GM12878 (cell line): ENCODE data around the gene ZNF672. TPM values are rescaled to one million over a fixed set of nuclear protein-coding genes. Genes with fewer than 3 reads are reported as not detected.

Experiments
- ATAC-seq: fragments of 200-7000 bp; cut with Tn5 transposase; 3 replicates; pipeline ENCODE4 v1.9.1; 2020; ENCODE audit warnings: mild to moderate bottlenecking, moderate library complexity
- BruUV-seq: library from RNA; stranded (reverse); fragments of 400-500 nt; replicated peaks from 2 replicates; lab custom pipeline; 2021; lab: Mats Ljungman, UMichigan
- CTCF ChIA-PET: fragments of 300-600 bp; sonication (Branson Sonifier 250); formaldehyde crosslinking; extraction: SDS; loops from one replicate; lab custom pipeline; 2021; ENCODE audit warnings: inconsistent platforms; lab: Yijun Ruan, JAX
- POLR2A ChIA-PET: fragments of 350-600 bp; formaldehyde crosslinking; extraction: SDS; loops from one replicate; lab custom pipeline; 2021; ENCODE audit warnings: inconsistent platforms; lab: Charles Lee
- RAD21 ChIA-PET: fragments of 300-600 bp; sonication (Branson Sonifier 250); formaldehyde crosslinking; loops from one replicate; lab custom pipeline; 2023; ENCODE audit warnings: antibody characterized with exemption; ENCODE audit not compliant: unreplicated experiment; lab: Charles Lee
- SMC1A ChIA-PET: fragments of 300-600 bp; sonication (Branson Sonifier 250); formaldehyde crosslinking; loops from one replicate; lab custom pipeline; 2023; ENCODE audit not compliant: unreplicated experiment, uncharacterized antibody; lab: Charles Lee
- DNase-seq: peaks from one replicate; pipeline ENCODE4 v3.0.0-alpha.2; 2011; ENCODE audit warnings: low read depth, low spot score
- FAIRE-seq: peaks from 3 replicates; lab custom pipeline; 2011; peaks lifted over from hg19 to GRCh38; lab: Jason Lieb, UNC
- H2AFZ ChIP-seq: 2 replicates; pipeline ENCODE4 v1.6.0; 2011; ENCODE audit warnings: low read depth, low read length, control low read depth; ENCODE audit not compliant: control insufficient read depth
- H3K27ac ChIP-seq: 2 replicates; pipeline ENCODE4 v1.5.1; 2011; ENCODE audit warnings: control low read depth; ENCODE audit not compliant: control insufficient read depth, insufficient read depth
- H3K27me3 ChIP-seq, 2 experiments: replicated peaks in 1 of 2; 2 replicates each; pipeline versions ENCODE4 v1.6.0 to v1.6.1; 2011; ENCODE audit warnings: low read length in 1 of 2; ENCODE audit not compliant: control insufficient read depth in 2 of 2, insufficient read depth in 2 of 2
- H3K36me3 ChIP-seq, 2 experiments: 2 replicates each; pipeline ENCODE4 v1.5.1; 2011; ENCODE audit warnings: low read length in 1 of 2; ENCODE audit not compliant: control insufficient read depth in 2 of 2, insufficient read depth in 2 of 2
- H3K4me1 ChIP-seq: 2 replicates; pipeline ENCODE4 v1.6.1; 2011; ENCODE audit warnings: mild to moderate bottlenecking, low read length, moderate library complexity, mixed read lengths; ENCODE audit not compliant: control insufficient read depth, insufficient read depth
- H3K4me2 ChIP-seq: 2 replicates; pipeline ENCODE4 v1.6.0; 2011; ENCODE audit warnings: control low read depth; ENCODE audit not compliant: control insufficient read depth, insufficient read depth
- H3K4me3 ChIP-seq: fragments of 200-600 bp; sonication (generic); 2 replicates; pipeline ENCODE4 v1.5.1; 2016
- H3K79me2 ChIP-seq: 2 replicates; pipeline ENCODE4 v1.6.0; 2011; ENCODE audit warnings: low read length; ENCODE audit not compliant: control insufficient read depth, insufficient read depth
- H3K9ac ChIP-seq: 2 replicates; pipeline ENCODE4 v1.8.0; 2011; ENCODE audit warnings: low read length, control low read depth, mixed read lengths; ENCODE audit not compliant: control insufficient read depth, insufficient read depth
- H3K9me3 ChIP-seq: replicated peaks from 3 replicates; pipeline ENCODE4 v1.5.1; 2011; ENCODE audit warnings: mild to moderate bottlenecking, low read length; ENCODE audit not compliant: control insufficient read depth, insufficient read depth
- H4K20me1 ChIP-seq: 2 replicates; pipeline ENCODE4 v1.6.0; 2011; ENCODE audit not compliant: control insufficient read depth, insufficient read depth
- CBX3 ChIP-seq: fragments of 200-600 bp; sonication (generic); IDR thresholded peaks from 2 replicates; pipeline ENCODE4 v1.6.1; 2016; ENCODE audit warnings: low read depth, borderline replicate concordance
- DPF2 ChIP-seq: fragments of 450-650 bp; IDR thresholded peaks from 2 replicates; pipeline ENCODE4 v1.6.1; 2017; ENCODE audit warnings: mild to moderate bottlenecking
- EP300 ChIP-seq, 2 experiments: fragments of 150-350 bp in 1 of 2; IDR thresholded peaks; 2 replicates each; pipeline ENCODE4 v1.6.1; 2011 to 2012; ENCODE audit warnings: low read depth in 2 of 2, low read length in 2 of 2, borderline replicate concordance in 1 of 2, improper control_type of control experiment in 1 of 2, inconsistent platforms in 1 of 2; ENCODE audit not compliant: control insufficient read depth in 1 of 2
- HDAC2 ChIP-seq: fragments of 200-600 bp; sonication (generic); IDR thresholded peaks from 2 replicates; pipeline ENCODE4 v1.6.1; 2017
- HDAC6 ChIP-seq: fragments of 200-600 bp; sonication (generic); IDR thresholded peaks from one replicate; pipeline ENCODE4 v1.8.0; 2017; ENCODE audit warnings: antibody characterized with exemption; ENCODE audit not compliant: unreplicated experiment
- MXI1 ChIP-seq: fragments of 150-350 bp; IDR thresholded peaks from 2 replicates; pipeline ENCODE4 v1.6.1; 2011; ENCODE audit warnings: low read depth, mild to moderate bottlenecking, inconsistent platforms, low read length, improper control_type of control experiment
- PKNOX1 ChIP-seq: fragments of 450-650 bp; IDR thresholded peaks from 2 replicates; pipeline ENCODE4 v1.6.1; 2016; ENCODE audit warnings: mild to moderate bottlenecking
- RCOR1 ChIP-seq: conservative IDR thresholded peaks from 2 replicates; pipeline ENCODE4 v1.6.1; 2012; ENCODE audit warnings: low read depth, low read length, improper control_type of control experiment
- RFX5 ChIP-seq: IDR thresholded peaks from 2 replicates; pipeline ENCODE4 v1.6.1; 2011; ENCODE audit warnings: low read depth, low read length, improper control_type of control experiment
- SIN3A ChIP-seq: IDR thresholded peaks from 2 replicates; pipeline ENCODE4 v1.6.1; 2012; ENCODE audit warnings: low read depth, low read length, improper control_type of control experiment
- SIX5 ChIP-seq: IDR thresholded peaks from 2 replicates; pipeline ENCODE4 v1.6.1; 2011; ENCODE audit warnings: mild to moderate bottlenecking, low read depth, low read length, moderate library complexity; ENCODE audit not compliant: severe bottlenecking
- SREBF1 ChIP-seq: IDR thresholded peaks from 2 replicates; pipeline ENCODE4 v1.6.1; 2012; ENCODE audit warnings: mild to moderate bottlenecking, low read length
- STAT1 ChIP-seq: fragments of 450-650 bp; conservative IDR thresholded peaks from 2 replicates; pipeline ENCODE4 v1.6.1; 2014; ENCODE audit warnings: antibody characterized with exemption, mild to moderate bottlenecking
- TARDBP ChIP-seq: IDR thresholded peaks from 2 replicates; pipeline ENCODE4 v1.6.1; 2016; ENCODE audit warnings: borderline replicate concordance
- USF2 ChIP-seq: IDR thresholded peaks from 2 replicates; pipeline ENCODE4 v1.6.1; 2011; ENCODE audit warnings: low read depth, low read length, improper control_type of control experiment, borderline replicate concordance
- YBX1 ChIP-seq: fragments of 450-650 bp; IDR thresholded peaks from 2 replicates; pipeline ENCODE4 v1.6.1; 2016; ENCODE audit warnings: antibody characterized with exemption
- ZBED1 ChIP-seq: IDR thresholded peaks from 2 replicates; pipeline ENCODE4 v1.6.1; 2016; ENCODE audit warnings: borderline replicate concordance
- WGBS: methylation state at CpG from one replicate; pipeline ENCODE4 v1.1.6; 2016; ENCODE audit warnings: low lambda C conversion rate; ENCODE audit not compliant: insufficient replicate concordance, insufficient coverage; ENCODE audit errors: missing lambda C conversion rate; 5-methylcytosine and 5-hydroxymethylcytosine counted together
- in situ Hi-C: fragments of 300-500 bp; cut with MboI; formaldehyde crosslinking; loops from 9 replicates; pipeline ENCODE4 v1.14.3; 2018; ENCODE audit warnings: mixed read lengths
- intact Hi-C: fragments of 100-400 bp; cut with micrococcal nuclease; formaldehyde crosslinking; loops from one replicate; pipeline ENCODE4 v1.14.2; 2022; ENCODE audit not compliant: unreplicated experiment
- polyA plus RNA-seq, 11 experiments: library from polyadenylated mRNA; depleted of rRNA in 4 of 11; unstranded in 6 of 11; stranded (reverse) in 5 of 11; fragments of >200 nt; fragmentation: Nextera tagmentation in 4 of 11; fragmentation: Illumina TruSeq in 1 of 11; extraction: Ambion mirVana in 4 of 11; extraction: Trizol in 1 of 11; gene quantifications; 1 replicate in 1 of 11; 2 replicates in 10 of 11; pipeline versions ENCODE4 v1.2.1 to v1.2.3, GENCODE V29; 2011 to 2016; ENCODE audit warnings: inconsistent platforms in 2 of 11, missing spikeins in 2 of 11, low read depth in 1 of 11
- total RNA-seq, 4 experiments: library from RNA; depleted of rRNA in 3 of 4; stranded (reverse); fragments of >200 nt in 3 of 4; fragmentation: Illumina TruSeq in 1 of 4; extraction: Trizol in 1 of 4; gene quantifications; 2 replicates each; pipeline versions ENCODE4 v1.2.1 to v1.2.3, GENCODE V29; 2013 to 2021
- TF ChIP-seq, protein P1 (sequence below): fragments of 450-650 bp; IDR thresholded peaks from 2 replicates; pipeline ENCODE4 v1.6.1; 2018; ENCODE audit warnings: mild to moderate bottlenecking, low read depth, moderate library complexity; ENCODE audit not compliant: partially characterized antibody
- TF ChIP-seq, protein P2 (sequence below): fragments of 450-650 bp; IDR thresholded peaks from 2 replicates; pipeline ENCODE4 v1.6.1; 2017; ENCODE audit warnings: mild to moderate bottlenecking, low read depth, inconsistent platforms; ENCODE audit not compliant: poor library complexity, severe bottlenecking

The ZNF672 gene
- total and polyA plus RNA-seq, 10 of the 15 experiments (the other 5 are each of a cell fraction or from before 2014, with no cell fraction given): 2.9 to 51.3 (median 39.8) TPM

DNA sequence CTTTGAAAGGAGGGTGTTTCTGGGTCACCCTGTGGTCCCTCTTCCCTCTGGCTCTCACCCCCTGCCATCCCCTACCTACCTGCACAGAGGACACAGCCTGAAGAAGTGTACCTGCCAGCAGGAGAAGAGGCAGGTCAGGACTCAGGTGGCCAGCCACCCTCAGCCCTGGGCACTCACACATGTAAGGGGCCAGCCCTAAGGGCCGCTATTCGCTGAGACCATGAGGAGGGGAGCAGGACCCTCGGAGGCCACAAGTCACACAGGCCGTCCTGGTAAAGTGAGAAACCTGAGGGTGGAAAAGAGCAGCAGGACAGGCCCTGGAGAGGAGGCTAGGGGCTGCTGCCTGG, 19.7 kb downstream of the ZNF672 start:
- H3K27ac ChIP-seq: peak overlapping the region; percentile 82
- H3K4me1 ChIP-seq: peaks cover 13% of the 10 kb centered on the region
- H4K20me1 ChIP-seq: no peaks in the 10 kb centered on the region
- POLR2A ChIA-PET: interaction anchor here (3.1 to 3.5 kb wide), 4 partner anchors 15 to 31 kb away, joined by 22 to 47 read pairs (median 28); partner anchors contain the start of genes SH3BP5L and ZNF672
- peak overlapping the region; percentile 95 for H3K4me3 ChIP-seq
- peaks cover 7 to 9% of the 10 kb centered on the region in 2 experiments; a peak in 3 of 4 replicates for H3K36me3 ChIP-seq
- peak overlapping the region; percentile 99 for H3K4me2 ChIP-seq
- no peak for TF ChIP-seq HDAC6
- no peak for TF ChIP-seq SIX5
- no peak for TF ChIP-seq SREBF1
- no peak for TF ChIP-seq CBX3
- no peak for TF ChIP-seq PKNOX1
- TF ChIP-seq, protein P1, sequence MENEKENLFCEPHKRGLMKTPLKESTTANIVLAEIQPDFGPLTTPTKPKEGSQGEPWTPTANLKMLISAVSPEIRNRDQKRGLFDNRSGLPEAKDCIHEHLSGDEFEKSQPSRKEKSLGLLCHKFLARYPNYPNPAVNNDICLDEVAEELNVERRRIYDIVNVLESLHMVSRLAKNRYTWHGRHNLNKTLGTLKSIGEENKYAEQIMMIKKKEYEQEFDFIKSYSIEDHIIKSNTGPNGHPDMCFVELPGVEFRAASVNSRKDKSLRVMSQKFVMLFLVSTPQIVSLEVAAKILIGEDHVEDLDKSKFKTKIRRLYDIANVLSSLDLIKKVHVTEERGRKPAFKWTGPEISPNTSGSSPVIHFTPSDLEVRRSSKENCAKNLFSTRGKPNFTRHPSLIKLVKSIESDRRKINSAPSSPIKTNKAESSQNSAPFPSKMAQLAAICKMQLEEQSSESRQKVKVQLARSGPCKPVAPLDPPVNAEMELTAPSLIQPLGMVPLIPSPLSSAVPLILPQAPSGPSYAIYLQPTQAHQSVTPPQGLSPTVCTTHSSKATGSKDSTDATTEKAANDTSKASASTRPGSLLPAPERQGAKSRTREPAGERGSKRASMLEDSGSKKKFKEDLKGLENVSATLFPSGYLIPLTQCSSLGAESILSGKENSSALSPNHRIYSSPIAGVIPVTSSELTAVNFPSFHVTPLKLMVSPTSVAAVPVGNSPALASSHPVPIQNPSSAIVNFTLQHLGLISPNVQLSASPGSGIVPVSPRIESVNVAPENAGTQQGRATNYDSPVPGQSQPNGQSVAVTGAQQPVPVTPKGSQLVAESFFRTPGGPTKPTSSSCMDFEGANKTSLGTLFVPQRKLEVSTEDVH: no peak
- TF ChIP-seq SIN3A: no peak
- no peak for TF ChIP-seq ZBED1
- no peak for TF ChIP-seq HDAC2
- no peak for TF ChIP-seq RFX5
- TF ChIP-seq RCOR1: no peak
- TF ChIP-seq USF2: no peak
- TF ChIP-seq STAT1: no peak
- TF ChIP-seq, protein P2, sequence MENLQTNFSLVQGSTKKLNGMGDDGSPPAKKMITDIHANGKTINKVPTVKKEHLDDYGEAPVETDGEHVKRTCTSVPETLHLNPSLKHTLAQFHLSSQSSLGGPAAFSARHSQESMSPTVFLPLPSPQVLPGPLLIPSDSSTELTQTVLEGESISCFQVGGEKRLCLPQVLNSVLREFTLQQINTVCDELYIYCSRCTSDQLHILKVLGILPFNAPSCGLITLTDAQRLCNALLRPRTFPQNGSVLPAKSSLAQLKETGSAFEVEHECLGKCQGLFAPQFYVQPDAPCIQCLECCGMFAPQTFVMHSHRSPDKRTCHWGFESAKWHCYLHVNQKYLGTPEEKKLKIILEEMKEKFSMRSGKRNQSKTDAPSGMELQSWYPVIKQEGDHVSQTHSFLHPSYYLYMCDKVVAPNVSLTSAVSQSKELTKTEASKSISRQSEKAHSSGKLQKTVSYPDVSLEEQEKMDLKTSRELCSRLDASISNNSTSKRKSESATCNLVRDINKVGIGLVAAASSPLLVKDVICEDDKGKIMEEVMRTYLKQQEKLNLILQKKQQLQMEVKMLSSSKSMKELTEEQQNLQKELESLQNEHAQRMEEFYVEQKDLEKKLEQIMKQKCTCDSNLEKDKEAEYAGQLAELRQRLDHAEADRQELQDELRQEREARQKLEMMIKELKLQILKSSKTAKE: no peak
- TF ChIP-seq EP300 (IDR thresholded peaks at IDR 0.05; ENCODE audit: borderline replicate concordance in 1 of 2, control insufficient read depth in 1 of 2, low read depth in 2 of 2, low read length in 2 of 2): no peak
- TF ChIP-seq YBX1: no peak
- no peak for TF ChIP-seq MXI1
- TF ChIP-seq TARDBP: no peak
- no peak for TF ChIP-seq DPF2
- no peaks in the 10 kb centered on the region for H3K27me3 ChIP-seq
- FAIRE-seq (no peak), DNase-seq (no peak), ATAC-seq (peak; percentile 5)
- BruUV-seq: no TSS peak
- H3K79me2 ChIP-seq: peaks cover 22% of the 10 kb centered on the region
- peak overlapping the region; percentile 67 for H2AFZ ChIP-seq
- WGBS: 0% methylated on average over 4 of the region's 4 CpGs
- H3K9ac ChIP-seq: peak overlapping the region; percentile 83
- no peaks in the 10 kb centered on the region for H3K9me3 ChIP-seq
- intact Hi-C loops (loop anchor here (2.0 kb wide), 1 partner anchor 31 kb away; no protein-coding TSS in a partner anchor), in situ Hi-C loops (no loop called here)
- SMC1A ChIA-PET: interaction anchor here (1.1 to 4.3 kb wide), 5 partner anchors 14 to 48 kb away, joined by 4 to 24 read pairs (median 9); partner anchors contain the start of genes PGBD2, SH3BP5L and ZNF672
- CTCF ChIA-PET: interaction anchor here (0.8 to 8.9 kb wide), 12 partner anchors 10 to 628 kb away, joined by 3 to 60 read pairs (median 6); partner anchors contain the start of genes SH3BP5L and ZNF672
- RAD21 ChIA-PET: interaction anchor here (1.4 to 3.6 kb wide), 4 partner anchors 15 to 31 kb away, joined by 7 to 25 read pairs (median 19); partner anchors contain the start of genes SH3BP5L and ZNF672
